Measurements from ENCODE around the gene ARID1B.

ARID1B gene

GRCh38 chr6:157119502-157120027 lies 342.4 kb downstream of the ARID1B start:
- Histone ChIP-seq H3K27ac (ENCODE audit: low read length) (no peak overlapping the region), H3K4me1 (ENCODE audit: insufficient read depth, low read length) (no peaks in the 10 kb centered on the region), H3K9ac (ENCODE audit: low read depth, low read length) (no peak overlapping the region), H2AFZ (ENCODE audit: low read depth, low read length) (no peak overlapping the region), H3K36me3 (ENCODE audit: insufficient read depth, low read length) (peaks cover 40% of the 10 kb centered on the region), H3K79me2 (ENCODE audit: insufficient read depth, low read length) (peaks cover 3% of the 10 kb centered on the region; the same call in 1 of the 2 replicates), H3K4me3 (ENCODE audit: low read depth in 1 of 2, low read length in 2 of 2) (no peak overlapping the region), H3K4me2 (ENCODE audit: insufficient read depth, low read length) (no peak overlapping the region), H3K9me3 (ENCODE audit: insufficient read depth, low read length, severe bottlenecking) (no peaks in the 10 kb centered on the region), H3K27me3 (ENCODE audit: insufficient read depth, low read length, poor library complexity) (no peaks in the 10 kb centered on the region), H4K20me1 (ENCODE audit: insufficient read depth, low read length) (no peaks in the 10 kb centered on the region; the same call in none of the 2 replicates)
- ATAC-seq (ENCODE audit: insufficient read depth, low read depth) (no peak), DNase-seq (no peak)
- TF ChIP-seq CTCF (IDR thresholded peaks at IDR 0.05; ENCODE audit: borderline replicate concordance, extremely low read depth, low read length, poor library complexity, severe bottlenecking) = no peak
- TF ChIP-seq EZH2 (IDR thresholded peaks at IDR 0.05; ENCODE audit: borderline replicate concordance, low read depth, low read length, severe bottlenecking) = no peak

DNA sequence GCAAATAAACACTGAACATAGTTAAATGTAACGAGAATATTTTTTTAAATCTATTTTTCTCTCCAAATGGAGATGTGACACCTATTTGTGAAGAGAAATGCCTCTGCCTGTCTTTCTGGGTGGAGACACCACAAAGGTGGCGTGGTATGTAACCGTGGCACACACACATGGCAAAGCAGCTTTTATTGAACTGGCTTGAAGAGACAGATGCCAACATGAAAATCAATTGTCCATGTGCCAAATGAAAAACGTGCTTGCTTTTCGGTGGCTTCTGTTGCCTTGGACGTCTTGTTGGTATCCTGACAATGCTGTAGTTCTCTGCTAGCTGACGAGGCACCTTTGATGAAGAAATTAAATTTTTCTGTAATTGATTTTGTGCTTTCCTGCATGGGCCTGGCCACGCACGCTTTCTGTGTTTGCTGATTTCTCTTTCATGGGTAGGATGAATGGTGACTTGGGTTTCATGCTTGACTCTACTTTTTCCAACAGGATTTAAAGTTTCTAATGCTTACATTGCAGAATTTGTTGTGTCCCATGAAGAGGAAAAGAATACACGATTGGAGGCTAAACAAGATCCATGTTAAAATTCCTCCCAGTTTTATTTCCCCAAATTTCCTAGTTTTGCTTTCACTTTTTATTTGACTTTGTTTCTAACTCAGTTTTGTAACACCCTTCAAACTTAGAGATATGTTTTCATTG lies 343.5 kb downstream of the ARID1B start:
- Histone ChIP-seq H3K4me2 (ENCODE audit: insufficient read depth, low read length) (no peak overlapping the region), H3K4me1 (ENCODE audit: insufficient read depth, low read length) (no peaks in the 10 kb centered on the region), H3K79me2 (ENCODE audit: insufficient read depth, low read length) (peaks cover 3% of the 10 kb centered on the region; the same call in 1 of the 2 replicates), H3K27ac (ENCODE audit: low read length) (no peak overlapping the region), H2AFZ (ENCODE audit: low read depth, low read length) (no peak overlapping the region), H3K36me3 (ENCODE audit: insufficient read depth, low read length) (peaks cover 37% of the 10 kb centered on the region), H3K9me3 (ENCODE audit: insufficient read depth, low read length, severe bottlenecking) (no peaks in the 10 kb centered on the region), H3K4me3 (ENCODE audit: low read depth in 1 of 2, low read length in 2 of 2) (no peak overlapping the region), H4K20me1 (ENCODE audit: insufficient read depth, low read length) (no peaks in the 10 kb centered on the region; the same call in none of the 2 replicates), H3K27me3 (ENCODE audit: insufficient read depth, low read length, poor library complexity) (no peaks in the 10 kb centered on the region), H3K9ac (ENCODE audit: low read depth, low read length) (no peak overlapping the region)
- no peak for DNase-seq
- TF ChIP-seq CTCF (IDR thresholded peaks at IDR 0.05; ENCODE audit: borderline replicate concordance, extremely low read depth, low read length, poor library complexity, severe bottlenecking) (no peak), EZH2 (IDR thresholded peaks at IDR 0.05; ENCODE audit: borderline replicate concordance, low read depth, low read length, severe bottlenecking) (no peak)
- ATAC-seq (ENCODE audit: insufficient read depth, low read depth) = no peak

DNA sequence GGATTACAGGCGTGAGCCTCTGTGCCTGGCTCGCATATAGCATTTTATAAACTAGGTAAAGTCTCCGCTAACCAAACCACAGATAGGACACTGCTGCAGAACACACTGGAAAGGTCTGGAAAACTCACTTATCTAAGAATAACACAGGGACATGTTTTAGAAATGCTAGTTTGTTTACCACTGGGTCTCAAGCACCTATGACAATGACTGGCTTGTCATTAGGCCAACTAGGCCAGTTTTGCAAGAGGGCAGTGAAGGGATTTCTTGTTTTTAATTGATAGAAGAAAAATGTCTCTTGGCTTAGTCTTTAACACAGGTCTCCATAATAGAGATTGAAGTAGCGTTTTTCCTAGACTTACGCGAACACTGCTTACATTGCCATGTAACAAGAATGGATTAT lies 344.7 kb downstream of the ARID1B start:
- TF ChIP-seq CTCF (IDR thresholded peaks at IDR 0.05; ENCODE audit: borderline replicate concordance, extremely low read depth, low read length, poor library complexity, severe bottlenecking) (no peak), EZH2 (IDR thresholded peaks at IDR 0.05; ENCODE audit: borderline replicate concordance, low read depth, low read length, severe bottlenecking) (no peak)
- H3K4me1 ChIP-seq (ENCODE audit: insufficient read depth, low read length) = no peaks in the 10 kb centered on the region
- no peak overlapping the region for H3K27ac ChIP-seq (ENCODE audit: low read length)
- H3K9me3 ChIP-seq (ENCODE audit: insufficient read depth, low read length, severe bottlenecking) = no peaks in the 10 kb centered on the region
- no peak overlapping the region for H2AFZ ChIP-seq (ENCODE audit: low read depth, low read length)
- no peaks in the 10 kb centered on the region for H3K27me3 ChIP-seq (ENCODE audit: insufficient read depth, low read length, poor library complexity)
- no peak for DNase-seq
- ATAC-seq (ENCODE audit: insufficient read depth, low read depth) = no peak
- peaks cover 3% of the 10 kb centered on the region; the same call in 1 of the 2 replicates for H3K79me2 ChIP-seq (ENCODE audit: insufficient read depth, low read length)
- H4K20me1 ChIP-seq (ENCODE audit: insufficient read depth, low read length) = no peaks in the 10 kb centered on the region; the same call in 1 of the 2 replicates
- H3K4me2 ChIP-seq (ENCODE audit: insufficient read depth, low read length) = no peak overlapping the region
- H3K9ac ChIP-seq (ENCODE audit: low read depth, low read length) = no peak overlapping the region
- peaks cover 37% of the 10 kb centered on the region for H3K36me3 ChIP-seq (ENCODE audit: insufficient read depth, low read length)
- H3K4me3 ChIP-seq (ENCODE audit: low read depth in 1 of 2, low read length in 2 of 2) = no peak overlapping the region

All from DND-41 (cell line).